Calu3 (cell line): Measurements from ENCODE around the gene RFLNA. TPM values are rescaled to one million over a fixed set of nuclear protein-coding genes. Genes with fewer than 3 reads are reported as not detected.

Source experiments
- BruUV-seq: library from RNA; stranded (reverse); fragments of 400-500 nt; replicated peaks from 2 replicates; lab custom pipeline; 2021; lab: Mats Ljungman, UMichigan
- CTCF ChIA-PET: fragments of 300-600 bp; sonication (Branson Sonifier 250); formaldehyde crosslinking; loops from one replicate; lab custom pipeline; 2022; ENCODE audit warnings: antibody characterized with exemption; lab: Charles Lee
- DNase-seq: peaks from one replicate; pipeline ENCODE4 v3.0.0; 2022
- H3K27ac Mint-ChIP-seq: one replicate; pipeline ENCODE4 v1.8.0; 2022; ENCODE audit warnings: mixed read lengths; ENCODE audit not compliant: unreplicated experiment
- H3K27me3 Mint-ChIP-seq: one replicate; pipeline ENCODE4 v1.8.0; 2022; ENCODE audit warnings: mixed read lengths; ENCODE audit not compliant: unreplicated experiment
- H3K36me3 Mint-ChIP-seq: one replicate; pipeline ENCODE4 v1.8.0; 2022; ENCODE audit warnings: mild to moderate bottlenecking, moderate library complexity, mixed read lengths; ENCODE audit not compliant: insufficient read depth, unreplicated experiment
- H3K4me1 Mint-ChIP-seq: one replicate; pipeline ENCODE4 v1.8.0; 2022; ENCODE audit warnings: mild to moderate bottlenecking, low read depth, mixed read lengths; ENCODE audit not compliant: unreplicated experiment
- H3K4me3 Mint-ChIP-seq: one replicate; pipeline ENCODE4 v1.8.0; 2022; ENCODE audit warnings: mild to moderate bottlenecking, low read depth, moderate library complexity, mixed read lengths; ENCODE audit not compliant: unreplicated experiment
- H3K9me3 Mint-ChIP-seq: one replicate; pipeline ENCODE4 v1.8.0; 2022; ENCODE audit warnings: low read depth, mixed read lengths; ENCODE audit not compliant: unreplicated experiment
- CTCF ChIP-seq: fragments of 200-600 bp; IDR thresholded peaks from one replicate; pipeline ENCODE4 v1.8.0; 2022; ENCODE audit warnings: antibody characterized with exemption; ENCODE audit not compliant: unreplicated experiment
- intact Hi-C: fragments of 100-400 bp; cut with micrococcal nuclease; formaldehyde crosslinking; loops from one replicate; pipeline ENCODE4 v1.10.0; 2022; ENCODE audit not compliant: unreplicated experiment
- total RNA-seq: library from RNA; stranded (reverse); gene quantifications from 2 replicates; pipeline ENCODE4 v1.2.3, GENCODE V29; 2022

The RFLNA gene
- total RNA-seq, 1 experiment from 2014 or later: not detected

DNA sequence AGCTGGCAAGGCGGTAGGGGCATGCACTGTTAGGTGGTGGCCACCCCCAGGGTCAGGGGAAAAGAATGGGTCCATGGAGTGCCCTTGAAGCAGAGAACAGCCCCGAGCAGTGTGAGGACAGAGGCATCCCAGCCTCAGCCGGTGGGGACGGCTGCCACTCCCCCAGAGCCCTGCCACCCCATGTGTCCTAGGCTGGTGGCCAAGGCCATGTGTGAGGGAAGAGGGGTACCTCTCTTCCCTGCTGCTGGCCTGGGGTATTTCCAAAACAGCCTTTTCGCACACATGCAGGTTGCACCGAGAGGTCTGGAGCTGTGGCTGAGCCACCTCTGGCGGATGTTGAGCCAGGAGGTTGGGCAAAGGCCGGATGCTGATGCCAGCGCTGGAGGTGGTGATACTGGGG, 19.9 kb downstream of the RFLNA start:
- no TSS peak for BruUV-seq
- Mint-ChIP-seq H3K27ac (no peak overlapping the region), H3K9me3 (no peaks in the 10 kb centered on the region), H3K4me1 (no peaks in the 10 kb centered on the region), H3K27me3 (peaks cover 74% of the 10 kb centered on the region), H3K36me3 (no peaks in the 10 kb centered on the region), H3K4me3 (no peak overlapping the region)
- TF ChIP-seq CTCF: no peak
- no peak for DNase-seq
- intact Hi-C loops: no loop called here
- CTCF ChIA-PET: interaction anchor here (1.3 kb wide), 1 partner anchor 278 kb away, joined by 3 read pairs; no protein-coding TSS in a partner anchor

GRCh38 chr12:124315372-124316044, 20.6 kb downstream of the RFLNA start:
- CTCF ChIA-PET: interaction anchor here (1.3 kb wide), 1 partner anchor 279 kb away, joined by 3 read pairs; no protein-coding TSS in a partner anchor
- no peak overlapping the region for H3K4me3 Mint-ChIP-seq
- DNase-seq: no peak
- TF ChIP-seq CTCF: no peak
- intact Hi-C loops: no loop called here
- H3K27ac Mint-ChIP-seq: no peak overlapping the region
- H3K4me1 Mint-ChIP-seq: no peaks in the 10 kb centered on the region
- H3K27me3 Mint-ChIP-seq: peaks cover 70% of the 10 kb centered on the region
- H3K9me3 Mint-ChIP-seq: no peaks in the 10 kb centered on the region
- H3K36me3 Mint-ChIP-seq: no peaks in the 10 kb centered on the region
- no TSS peak for BruUV-seq

- H3K9me3 Mint-ChIP-seq: no peaks in the 10 kb centered on the region
- no TSS peak for BruUV-seq
- peaks cover 64% of the 10 kb centered on the region for H3K27me3 Mint-ChIP-seq
- CTCF ChIA-PET: no interaction called here
- no peak overlapping the region for H3K27ac Mint-ChIP-seq
- no peak for DNase-seq
- peaks cover 6% of the 10 kb centered on the region for H3K36me3 Mint-ChIP-seq
- no peak for TF ChIP-seq CTCF
- no peak overlapping the region for H3K4me3 Mint-ChIP-seq
- intact Hi-C loops: no loop called here
- H3K4me1 Mint-ChIP-seq: no peaks in the 10 kb centered on the region
These were observed 21.5 kb downstream of the RFLNA start for GRCh38 chr12:124316257-124316900.

DNA sequence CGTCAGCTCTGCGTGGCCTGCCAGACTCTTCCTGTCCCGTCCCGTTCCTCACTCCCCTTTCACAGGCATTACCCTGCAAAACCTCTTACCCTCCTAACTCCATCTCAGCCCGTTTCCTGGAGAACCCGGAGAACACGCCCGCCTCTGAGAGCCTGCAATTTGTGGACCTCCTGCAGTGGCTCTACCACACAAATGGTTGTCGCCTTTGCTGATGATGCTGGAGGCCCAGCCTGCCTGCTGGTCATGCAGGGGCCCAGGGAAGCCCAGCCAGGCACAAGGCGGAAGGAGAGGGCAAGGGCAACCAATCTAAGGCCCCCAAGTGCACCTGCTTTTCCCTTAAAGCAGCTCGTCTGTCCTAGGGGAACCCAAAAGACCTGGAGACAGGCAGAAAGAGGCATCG, 22.5 kb downstream of the RFLNA start:
- no peak overlapping the region for H3K27ac Mint-ChIP-seq
- intact Hi-C loops: no loop called here
- H3K4me3 Mint-ChIP-seq: no peak overlapping the region
- no TSS peak for BruUV-seq
- no peak for DNase-seq
- no peak for TF ChIP-seq CTCF
- no peaks in the 10 kb centered on the region for H3K9me3 Mint-ChIP-seq
- H3K27me3 Mint-ChIP-seq: peaks cover 64% of the 10 kb centered on the region
- CTCF ChIA-PET: no interaction called here
- H3K4me1 Mint-ChIP-seq: no peaks in the 10 kb centered on the region
- H3K36me3 Mint-ChIP-seq: peaks cover 10% of the 10 kb centered on the region
